Ovary (tissue), 9 donors: ENCODE results near the gene ELK3. TPM values are rescaled to one million over a fixed set of nuclear protein-coding genes. Genes with fewer than 3 reads are reported as not detected.

Source experiments
- DNase-seq, 5 donors: peaks; one replicate each; pipeline ENCODE4 v3.0.0-alpha.2; 2019 to 2020
- H3K27ac ChIP-seq, 2 donors: fragments of 200-600 bp; one replicate each; pipeline versions ENCODE4 v1.5.1 to v1.8.0; 2019 to 2022
- H3K27me3 ChIP-seq: fragments of 200-600 bp; one replicate; pipeline ENCODE4 v1.8.0; 2022
- H3K36me3 ChIP-seq: fragments of 200-600 bp; sonication (generic); one replicate; pipeline ENCODE4 v1.5.1; 2019
- H3K4me1 ChIP-seq: one replicate; pipeline ENCODE4 v1.8.1; 2013; ENCODE audit warnings: mild to moderate bottlenecking, moderate library complexity; ENCODE audit not compliant: insufficient read depth
- H3K4me3 ChIP-seq: fragments of 200-600 bp; sonication (generic); one replicate; pipeline ENCODE4 v1.5.1; 2017
- H3K9me3 ChIP-seq, 2 donors: fragments of 200-600 bp in 1 of 2; sonication (generic) in 1 of 2; one replicate each; pipeline versions ENCODE4 v1.5.1 to v1.8.1; 2013 to 2019; ENCODE audit warnings: mild to moderate bottlenecking in 1 of 2, moderate library complexity in 1 of 2
- EP300 ChIP-seq: sonication (generic); formaldehyde crosslinking; IDR thresholded peaks from one replicate; pipeline ENCODE4 v1.6.1; 2017; ENCODE audit warnings: antibody characterized with exemption
- POLR2A ChIP-seq: fragments of 450-650 bp; IDR thresholded peaks from one replicate; pipeline ENCODE4 v1.6.1; 2017; ENCODE audit warnings: antibody characterized with exemption, mild to moderate bottlenecking, moderate library complexity
- WGBS, 3 donors: extraction: QIAGEN DNeasy Blood & Tissue Kit in 1 of 3; methylation state at CpG; one replicate each; pipeline versions ENCODE4 v1.1.5 to v1.1.7; 2013 to 2017; 5-methylcytosine and 5-hydroxymethylcytosine counted together
- intact Hi-C, 4 donors: fragments of 100-400 bp; cut with DNase I; formaldehyde crosslinking; loops; one replicate each; pipeline versions ENCODE4 v1.11.0 to v1.15.1; 2022 to 2023
- polyA plus RNA-seq, 2 donors: library from polyadenylated mRNA; stranded (reverse); fragments of 200-250 nt in 1 of 2; fragments of 350-450 nt in 1 of 2; fragmentation: Illumina TruSeq in 1 of 2; extraction: RNeasy Lipid Tissue Mini Kit (QIAGEN cat#74804) in 1 of 2; gene quantifications; one replicate each; pipeline ENCODE4 v1.2.3, GENCODE V29; 2013 to 2014
- total RNA-seq, 7 donors: library from RNA; depleted of rRNA in 2 of 7; stranded (reverse); fragments of >200 nt in 2 of 7; fragmentation: NEBNext Ultra II Directional in 3 of 7; extraction: Animal tissue kit (Norgen Biotek cat#: 25700) in 3 of 7; gene quantifications; one replicate each; pipeline versions ENCODE4 v1.1.0 to v1.2.4, GENCODE V29; 2016 to 2023
- TF ChIP-seq, protein P1 (sequence below), 3 donors: fragments of 450-650 bp in 2 of 3; fragments of 200-600 bp in 1 of 3; IDR thresholded peaks; one replicate each; pipeline versions ENCODE4 v1.5.1 to v1.8.0; 2016 to 2022; ENCODE audit warnings: antibody characterized with exemption in 3 of 3, mild to moderate bottlenecking in 1 of 3
- donor health status: DM: no; HTN: no; CAD: no; lungs with moderate emphysema.
- donor health status: DM: no; HTN: no; CAD: no.
- donor health status: Bipolar disorder and iron deficiency.
- donor health status: DM: yes; HTN: yes; CAD: no.
- donor health status: DM: no; HTN: no; CAD: no.
- donor health status: DM: yes; HTN: yes; CAD: no.

Gene ELK3
- total and polyA plus RNA-seq, 9 donors = 11.5 to 25.9 (median 15.6) TPM

DNA sequence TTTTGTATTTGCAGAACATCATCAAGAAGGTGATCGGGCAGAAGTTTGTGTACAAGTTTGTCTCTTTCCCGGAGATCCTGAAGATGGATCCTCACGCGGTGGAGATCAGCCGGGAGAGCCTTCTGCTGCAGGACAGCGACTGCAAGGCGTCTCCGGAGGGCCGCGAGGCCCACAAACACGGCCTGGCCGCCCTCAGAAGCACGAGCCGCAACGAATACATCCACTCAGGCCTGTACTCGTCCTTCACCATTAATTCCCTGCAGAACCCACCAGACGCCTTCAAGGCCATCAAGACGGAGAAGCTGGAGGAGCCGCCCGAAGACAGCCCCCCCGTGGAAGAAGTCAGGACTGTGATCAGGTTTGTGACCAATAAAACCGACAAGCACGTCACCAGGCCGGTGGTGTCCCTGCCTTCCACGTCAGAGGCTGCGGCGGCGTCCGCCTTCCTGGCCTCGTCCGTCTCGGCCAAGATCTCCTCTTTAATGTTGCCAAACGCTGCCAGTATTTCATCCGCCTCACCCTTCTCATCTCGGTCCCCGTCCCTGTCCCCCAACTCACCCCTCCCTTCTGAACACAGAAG, 52.8 kb downstream of the ELK3 start:
- H3K36me3 ChIP-seq = no peaks in the 10 kb centered on the region
- H3K4me1 ChIP-seq = no peaks in the 10 kb centered on the region
- peak in 1 of 5 donors; percentile 14 for DNase-seq
- 93 to 95% (median 94%) methylated on average over 36 of the region's 36 CpGs for WGBS, 3 donors
- H3K9me3 ChIP-seq = no peaks in the 10 kb centered on the region
- H3K4me3 ChIP-seq = no peak overlapping the region
- TF ChIP-seq EP300 = no peak
- no peak for TF ChIP-seq POLR2A
- TF ChIP-seq, protein P1, sequence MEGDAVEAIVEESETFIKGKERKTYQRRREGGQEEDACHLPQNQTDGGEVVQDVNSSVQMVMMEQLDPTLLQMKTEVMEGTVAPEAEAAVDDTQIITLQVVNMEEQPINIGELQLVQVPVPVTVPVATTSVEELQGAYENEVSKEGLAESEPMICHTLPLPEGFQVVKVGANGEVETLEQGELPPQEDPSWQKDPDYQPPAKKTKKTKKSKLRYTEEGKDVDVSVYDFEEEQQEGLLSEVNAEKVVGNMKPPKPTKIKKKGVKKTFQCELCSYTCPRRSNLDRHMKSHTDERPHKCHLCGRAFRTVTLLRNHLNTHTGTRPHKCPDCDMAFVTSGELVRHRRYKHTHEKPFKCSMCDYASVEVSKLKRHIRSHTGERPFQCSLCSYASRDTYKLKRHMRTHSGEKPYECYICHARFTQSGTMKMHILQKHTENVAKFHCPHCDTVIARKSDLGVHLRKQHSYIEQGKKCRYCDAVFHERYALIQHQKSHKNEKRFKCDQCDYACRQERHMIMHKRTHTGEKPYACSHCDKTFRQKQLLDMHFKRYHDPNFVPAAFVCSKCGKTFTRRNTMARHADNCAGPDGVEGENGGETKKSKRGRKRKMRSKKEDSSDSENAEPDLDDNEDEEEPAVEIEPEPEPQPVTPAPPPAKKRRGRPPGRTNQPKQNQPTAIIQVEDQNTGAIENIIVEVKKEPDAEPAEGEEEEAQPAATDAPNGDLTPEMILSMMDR (IDR thresholded peaks at IDR 0.05) = no peak
- intact Hi-C loops = no loop called here
- no peak overlapping the region for H3K27ac ChIP-seq
- H3K27me3 ChIP-seq = no peaks in the 10 kb centered on the region

DNA sequence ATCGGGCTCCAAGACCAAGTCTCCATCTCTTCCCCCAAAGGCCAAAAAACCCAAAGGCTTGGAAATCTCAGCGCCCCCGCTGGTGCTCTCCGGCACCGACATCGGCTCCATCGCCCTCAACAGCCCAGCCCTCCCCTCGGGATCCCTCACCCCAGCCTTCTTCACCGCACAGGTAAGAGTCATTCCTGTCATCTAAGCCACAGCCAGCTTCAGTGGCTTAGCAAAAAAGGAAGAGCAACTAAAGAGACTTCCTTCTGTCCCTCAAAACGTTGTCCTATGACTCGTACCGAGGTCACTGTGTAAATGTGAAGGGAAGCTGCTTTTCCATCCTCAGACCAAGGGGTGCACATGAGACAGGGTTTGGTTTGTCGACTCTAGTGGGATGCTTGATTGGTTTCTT, 53.4 kb downstream of the ELK3 start:
- Histone ChIP-seq H3K36me3 (no peaks in the 10 kb centered on the region), H3K4me1 (no peaks in the 10 kb centered on the region), H3K9me3 (no peaks in the 10 kb centered on the region), H3K4me3 (no peak overlapping the region), H3K27ac (no peak overlapping the region), H3K27me3 (no peaks in the 10 kb centered on the region)
- peak in 1 of 5 donors; percentile 9 for DNase-seq
- intact Hi-C loops = no loop called here
- 93 to 94% (median 94%) methylated on average over 13 of the region's 13 CpGs for WGBS, 3 donors
- TF ChIP-seq, protein P1 (IDR thresholded peaks at IDR 0.05) = no peak
- no peak for TF ChIP-seq EP300
- no peak for TF ChIP-seq POLR2A

DNA sequence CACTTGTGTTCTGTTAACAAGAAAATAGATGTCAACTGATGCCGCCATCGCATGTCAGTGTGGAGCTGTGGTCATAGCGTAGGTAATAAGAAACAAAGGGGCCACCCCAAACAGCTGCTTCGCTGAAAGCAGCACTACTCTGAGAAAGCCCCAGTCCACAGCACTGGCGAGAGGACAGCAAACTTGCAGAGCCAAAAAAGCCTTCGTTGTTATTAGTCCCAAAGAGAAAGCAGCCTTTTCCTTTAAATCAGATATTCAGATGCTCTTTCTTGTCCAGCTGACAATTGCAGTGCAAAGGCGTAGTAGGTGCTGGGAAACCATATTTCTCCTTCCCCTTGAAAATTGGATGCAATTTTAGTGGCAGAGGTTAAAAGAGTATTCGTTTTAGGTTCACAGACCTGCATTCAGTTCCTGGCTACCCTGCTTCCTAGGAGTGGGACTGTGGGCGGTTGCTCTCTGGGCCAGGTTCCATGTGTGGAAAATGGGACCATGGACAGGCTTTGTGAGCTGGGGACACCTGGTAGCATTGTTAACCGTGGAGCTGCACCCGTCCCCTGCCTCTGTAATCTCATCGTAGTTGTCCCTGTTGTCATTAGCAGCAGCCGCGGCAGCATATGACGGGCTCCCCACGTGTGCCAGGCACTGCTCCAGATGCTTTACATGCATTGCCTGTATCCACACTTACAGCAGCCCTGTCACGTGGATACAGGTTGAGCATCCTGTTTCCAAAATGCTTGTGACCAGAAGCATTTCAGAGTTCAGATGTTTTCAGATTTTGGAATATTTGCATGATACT, 54.2 kb downstream of the ELK3 start:
- H3K4me3 ChIP-seq = no peak overlapping the region
- H3K4me1 ChIP-seq = no peaks in the 10 kb centered on the region
- intact Hi-C loops = no loop called here
- no peaks in the 10 kb centered on the region for H3K9me3 ChIP-seq
- no peaks in the 10 kb centered on the region for H3K36me3 ChIP-seq
- TF ChIP-seq EP300 = no peak
- TF ChIP-seq, protein P1 (IDR thresholded peaks at IDR 0.05) = no peak
- no peak for TF ChIP-seq POLR2A
- no peaks in the 10 kb centered on the region for H3K27me3 ChIP-seq
- peak in 1 of 5 donors; percentile 15 for DNase-seq
- no peak overlapping the region for H3K27ac ChIP-seq
- 86 to 88% (median 87%) methylated on average over 17 of the region's 17 CpGs for WGBS, 3 donors

DNA sequence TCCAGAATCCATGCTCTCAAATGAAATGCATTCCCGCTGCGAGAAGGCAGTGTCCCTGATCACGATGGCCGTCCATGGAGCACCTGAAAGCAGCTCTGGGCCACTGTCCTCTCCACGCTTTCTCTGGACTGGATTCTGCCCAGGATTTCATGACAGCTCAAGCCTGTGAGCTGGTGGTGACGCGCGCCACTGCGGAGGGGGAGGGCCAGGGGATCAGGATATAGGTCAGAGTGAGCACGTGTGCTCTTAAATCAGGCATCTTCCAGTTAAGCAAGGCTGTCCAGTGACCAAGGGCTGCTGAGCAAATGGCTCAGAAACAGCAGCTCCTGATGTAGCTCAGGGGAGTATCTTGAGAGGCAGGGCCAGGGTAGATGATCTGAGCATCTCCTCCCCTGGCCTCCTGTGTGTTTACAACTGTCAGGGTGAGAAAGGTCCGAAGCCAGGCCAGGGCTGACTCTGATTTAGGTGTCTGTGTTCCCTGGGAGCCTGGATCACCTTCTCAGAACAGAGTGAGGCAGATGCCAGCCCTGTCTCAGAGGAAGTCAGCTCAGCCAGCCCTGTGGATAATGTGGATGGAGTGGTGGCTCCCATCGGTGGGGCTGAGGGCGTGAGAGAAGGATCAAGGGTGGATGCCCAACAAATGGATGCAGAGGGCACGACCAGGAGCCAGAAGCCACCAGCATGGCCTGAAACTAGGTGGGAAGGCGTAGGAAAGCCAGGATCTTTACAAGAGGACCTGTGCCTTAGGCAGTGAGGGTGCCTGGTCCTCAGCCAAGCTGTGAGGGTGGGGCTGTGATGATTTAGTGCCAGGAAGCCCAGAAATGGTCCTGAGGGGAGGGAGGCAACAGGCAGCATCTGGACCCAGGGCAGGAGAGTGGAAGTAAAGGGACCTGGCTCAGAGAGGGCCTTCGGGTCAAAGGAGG, 55.3 kb downstream of the ELK3 start:
- DNase-seq = no peak
- H3K27ac ChIP-seq = no peak overlapping the region
- no peaks in the 10 kb centered on the region for H3K27me3 ChIP-seq
- no peaks in the 10 kb centered on the region for H3K36me3 ChIP-seq
- H3K9me3 ChIP-seq = no peaks in the 10 kb centered on the region
- intact Hi-C loops = no loop called here
- TF ChIP-seq, protein P1 (IDR thresholded peaks at IDR 0.05) = no peak
- TF ChIP-seq POLR2A (no peak), EP300 (no peak)
- no peaks in the 10 kb centered on the region for H3K4me1 ChIP-seq
- no peak overlapping the region for H3K4me3 ChIP-seq
- 80 to 82% (median 82%) methylated on average over 16 of the region's 16 CpGs for WGBS, 3 donors
